Mesothelial cell of epicardium (in vitro differentiated cells): ENCODE data around the gene HSP90AB1. TPM values are rescaled to one million over a fixed set of nuclear protein-coding genes. Genes with fewer than 3 reads are reported as not detected.
A peak's percentile ranks its signal among the peaks of the same experiment; 100 is the strongest.

Experiments
- DNase-seq, 2 experiments: peaks; one replicate each; pipeline ENCODE4 v3.0.0; 2021; ENCODE audit warnings: low spot score in 2 of 2; ENCODE audit not compliant: unreplicated experiment in 2 of 2
- H3K27ac Mint-ChIP-seq: 2 replicates; pipeline ENCODE4 v1.8.0; 2021; ENCODE audit warnings: mixed read lengths
- H3K27me3 Mint-ChIP-seq: 2 replicates; pipeline ENCODE4 v1.8.0; 2021; ENCODE audit warnings: low read depth, mixed read lengths
- H3K36me3 Mint-ChIP-seq: 2 replicates; pipeline ENCODE4 v1.8.0; 2021; ENCODE audit warnings: mixed read lengths
- H3K4me1 Mint-ChIP-seq: 2 replicates; pipeline ENCODE4 v1.8.0; 2021; ENCODE audit warnings: mixed read lengths
- H3K4me3 Mint-ChIP-seq: 2 replicates; pipeline ENCODE4 v1.8.0; 2021; ENCODE audit warnings: mild to moderate bottlenecking, moderate library complexity, mixed read lengths
- H3K9me3 Mint-ChIP-seq: 2 replicates; pipeline ENCODE4 v1.8.0; 2021; ENCODE audit warnings: mixed read lengths
- total RNA-seq: library from RNA; stranded (reverse); gene quantifications from 3 replicates; pipeline ENCODE4 v1.2.1, GENCODE V29; 2021
- TF ChIP-seq, protein P1 (sequence below): fragments of 200-600 bp; sonication (generic); IDR thresholded peaks from one replicate; pipeline ENCODE4 v1.5.0; 2021; ENCODE audit warnings: antibody characterized with exemption; ENCODE audit not compliant: unreplicated experiment

HSP90AB1 gene
- total RNA-seq, 1 donor from 2014 or later: 992 TPM

DNA sequence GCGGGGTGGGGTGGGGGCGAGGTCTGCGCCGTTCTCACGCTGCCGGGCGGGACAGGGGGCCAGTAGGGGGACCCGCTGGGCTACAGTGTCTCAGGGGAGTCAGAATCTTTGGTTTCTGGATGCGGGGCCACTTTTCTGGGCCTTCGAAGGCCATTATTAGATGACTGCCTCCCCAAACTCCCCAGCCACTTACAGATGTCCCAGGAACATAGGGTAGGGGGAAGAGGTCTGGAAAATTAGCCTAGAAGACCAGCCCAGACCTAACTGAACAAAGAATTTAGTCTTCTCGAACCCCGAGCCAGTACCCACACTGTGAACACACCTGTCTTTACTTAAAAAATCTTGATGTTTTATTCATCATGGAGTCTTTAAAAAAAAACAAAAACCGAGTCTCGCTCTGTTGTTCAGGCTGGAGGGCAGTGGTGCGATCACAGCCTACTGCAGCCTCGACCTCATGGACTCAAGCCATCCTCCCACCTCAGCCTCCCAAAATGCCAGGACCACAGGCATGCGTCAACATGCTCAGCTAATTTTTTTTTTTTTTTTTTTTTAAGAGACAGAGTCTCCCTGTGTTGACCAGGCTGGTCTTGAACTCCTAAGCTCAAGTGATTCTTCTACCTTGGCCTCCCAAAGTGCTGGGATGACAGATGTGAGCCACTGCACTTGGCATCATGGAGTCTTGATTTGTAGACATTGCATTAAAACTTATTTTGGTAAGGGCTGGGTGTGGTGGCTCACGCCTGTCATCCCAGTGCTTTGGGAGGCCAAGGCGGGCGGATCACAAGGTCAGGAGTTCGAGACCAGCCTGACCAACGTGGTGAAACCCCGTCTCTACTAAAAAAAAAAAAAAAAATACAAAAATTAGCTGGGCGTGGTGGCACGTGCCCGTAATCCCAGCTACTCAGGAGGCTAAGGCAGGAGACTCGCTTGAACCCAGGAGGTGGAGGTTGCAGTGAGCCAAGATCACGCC lies 26.8 kb upstream of the HSP90AB1 start:
- TF ChIP-seq, protein P1, sequence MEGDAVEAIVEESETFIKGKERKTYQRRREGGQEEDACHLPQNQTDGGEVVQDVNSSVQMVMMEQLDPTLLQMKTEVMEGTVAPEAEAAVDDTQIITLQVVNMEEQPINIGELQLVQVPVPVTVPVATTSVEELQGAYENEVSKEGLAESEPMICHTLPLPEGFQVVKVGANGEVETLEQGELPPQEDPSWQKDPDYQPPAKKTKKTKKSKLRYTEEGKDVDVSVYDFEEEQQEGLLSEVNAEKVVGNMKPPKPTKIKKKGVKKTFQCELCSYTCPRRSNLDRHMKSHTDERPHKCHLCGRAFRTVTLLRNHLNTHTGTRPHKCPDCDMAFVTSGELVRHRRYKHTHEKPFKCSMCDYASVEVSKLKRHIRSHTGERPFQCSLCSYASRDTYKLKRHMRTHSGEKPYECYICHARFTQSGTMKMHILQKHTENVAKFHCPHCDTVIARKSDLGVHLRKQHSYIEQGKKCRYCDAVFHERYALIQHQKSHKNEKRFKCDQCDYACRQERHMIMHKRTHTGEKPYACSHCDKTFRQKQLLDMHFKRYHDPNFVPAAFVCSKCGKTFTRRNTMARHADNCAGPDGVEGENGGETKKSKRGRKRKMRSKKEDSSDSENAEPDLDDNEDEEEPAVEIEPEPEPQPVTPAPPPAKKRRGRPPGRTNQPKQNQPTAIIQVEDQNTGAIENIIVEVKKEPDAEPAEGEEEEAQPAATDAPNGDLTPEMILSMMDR: no peak
- Mint-ChIP-seq H3K27me3 (peaks cover 30% of the 10 kb centered on the region), H3K36me3 (no peaks in the 10 kb centered on the region), H3K27ac (no peak overlapping the region), H3K4me1 (peaks cover 39% of the 10 kb centered on the region), H3K9me3 (no peaks in the 10 kb centered on the region), H3K4me3 (peak overlapping the region; percentile 68)
- DNase-seq: no peak

DNA sequence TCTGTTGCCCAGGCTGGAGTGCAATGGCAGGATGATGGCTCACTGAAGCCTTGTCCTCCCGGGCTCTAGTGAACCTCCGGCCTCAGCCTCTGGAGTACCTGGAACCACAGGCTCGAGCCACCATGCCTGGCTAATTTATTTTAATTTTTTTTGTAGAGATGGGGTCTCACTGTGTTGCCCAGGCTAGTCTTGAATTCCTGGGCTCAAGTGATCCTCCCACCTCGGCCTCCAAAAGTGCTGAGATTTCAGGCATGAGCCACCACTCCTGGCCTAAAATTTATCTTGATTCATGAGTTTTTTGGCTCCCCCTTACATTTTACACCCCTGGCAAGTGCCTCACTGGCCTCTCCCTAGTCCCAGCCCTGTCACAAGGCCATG lies 26.0 kb upstream of the HSP90AB1 start:
- Mint-ChIP-seq H3K4me1 (peaks cover 41% of the 10 kb centered on the region), H3K27ac (no peak overlapping the region), H3K4me3 (peak overlapping the region; percentile 1), H3K9me3 (no peaks in the 10 kb centered on the region), H3K27me3 (peaks cover 32% of the 10 kb centered on the region), H3K36me3 (no peaks in the 10 kb centered on the region)
- no peak for DNase-seq
- TF ChIP-seq, protein P1: no peak

GRCh38 chr6:44221291-44221960 lies 25.5 kb upstream of the HSP90AB1 start:
- H3K4me3 Mint-ChIP-seq: peak overlapping the region; percentile 1
- H3K9me3 Mint-ChIP-seq: no peaks in the 10 kb centered on the region
- H3K36me3 Mint-ChIP-seq: no peaks in the 10 kb centered on the region
- TF ChIP-seq, protein P1: peak; percentile 61
- H3K4me1 Mint-ChIP-seq: peaks cover 45% of the 10 kb centered on the region
- DNase-seq: peak in 1 of 2 experiments; percentile 73
- peaks cover 32% of the 10 kb centered on the region for H3K27me3 Mint-ChIP-seq
- no peak overlapping the region for H3K27ac Mint-ChIP-seq

- Mint-ChIP-seq H3K4me3 (no peak overlapping the region), H3K27me3 (peaks cover 28% of the 10 kb centered on the region), H3K9me3 (no peaks in the 10 kb centered on the region), H3K4me1 (peaks cover 46% of the 10 kb centered on the region), H3K36me3 (no peaks in the 10 kb centered on the region), H3K27ac (no peak overlapping the region)
- no peak for DNase-seq
- TF ChIP-seq, protein P1: no peak
Measured at GRCh38 chr6:44221961-44222335, 25.0 kb upstream of the HSP90AB1 start.

- TF ChIP-seq, protein P1: no peak
- DNase-seq: no peak
- H3K4me1 Mint-ChIP-seq: peaks cover 53% of the 10 kb centered on the region
- H3K36me3 Mint-ChIP-seq: no peaks in the 10 kb centered on the region
- H3K9me3 Mint-ChIP-seq: no peaks in the 10 kb centered on the region
- peaks cover 27% of the 10 kb centered on the region for H3K27me3 Mint-ChIP-seq
- H3K27ac Mint-ChIP-seq: peak overlapping the region; percentile 30
- H3K4me3 Mint-ChIP-seq: peak overlapping the region; percentile 58
Measured at GRCh38 chr6:44222486-44223318, 24.2 kb upstream of the HSP90AB1 start.
